GM18517 (cell line): ENCODE measurements around the gene SLC6A6.

Experiments
- ATAC-seq: cut with Tn5 transposase; IDR thresholded peaks from one replicate; pipeline ENCODE4 v1.9.1; 2021; ENCODE audit warnings: mild to moderate bottlenecking, moderate library complexity; ENCODE audit not compliant: unreplicated experiment

The SLC6A6 gene

GRCh38 chr3:14517601-14518431 is 115.4 kb downstream of the SLC6A6 start:
- ATAC-seq = no peak

- no peak for ATAC-seq
Observed at GRCh38 chr3:14518432-14518802, 116.0 kb downstream of the SLC6A6 start.

GRCh38 chr3:14518893-14519292 is 116.5 kb downstream of the SLC6A6 start:
- ATAC-seq = no peak

- ATAC-seq = no peak
Observed at GRCh38 chr3:14519406-14519805, 117.0 kb downstream of the SLC6A6 start.

GRCh38 chr3:14520149-14520548 is 117.7 kb downstream of the SLC6A6 start:
- ATAC-seq = no peak

- ATAC-seq = no peak
Observed at GRCh38 chr3:14520967-14521366, 118.6 kb downstream of the SLC6A6 start.

GRCh38 chr3:14521611-14522010 is 119.2 kb downstream of the SLC6A6 start:
- no peak for ATAC-seq

GRCh38 chr3:14522129-14522691 is 119.8 kb downstream of the SLC6A6 start:
- no peak for ATAC-seq

- no peak for ATAC-seq
Observed at GRCh38 chr3:14522768-14523167, 120.4 kb downstream of the SLC6A6 start.

GRCh38 chr3:14523792-14524191 is 121.4 kb downstream of the SLC6A6 start:
- ATAC-seq = no peak

GRCh38 chr3:14524311-14524711 is 121.9 kb downstream of the SLC6A6 start:
- ATAC-seq = no peak

GRCh38 chr3:14524920-14525660 is 122.7 kb downstream of the SLC6A6 start:
- ATAC-seq = no peak

GRCh38 chr3:14525685-14526631 is 123.6 kb downstream of the SLC6A6 start:
- no peak for ATAC-seq

- no peak for ATAC-seq
Observed at GRCh38 chr3:14528081-14528480, 125.7 kb downstream of the SLC6A6 start.

- no peak for ATAC-seq
Observed at GRCh38 chr3:14531856-14532395, 129.5 kb downstream of the SLC6A6 start.

- ATAC-seq = no peak
Observed at GRCh38 chr3:14532691-14533456, 130.5 kb downstream of the SLC6A6 start.

GRCh38 chr3:14533457-14533958 is 131.1 kb downstream of the SLC6A6 start:
- ATAC-seq = no peak

GRCh38 chr3:14534516-14535191 is 132.2 kb downstream of the SLC6A6 start:
- no peak for ATAC-seq

- ATAC-seq = no peak
Observed at GRCh38 chr3:14535616-14536015, 133.2 kb downstream of the SLC6A6 start.
